HG03103 (cell line): ENCODE results near the gene NRXN3.
A peak's percentile ranks its signal among the peaks of the same experiment; 100 is the strongest.
"Not testable (repeated sequence)": the region's sequence is repeated elsewhere in the genome, so short reads cannot be mapped to it uniquely, and the experiment has no call there.

Experiments
- ATAC-seq: cut with Tn5 transposase; IDR thresholded peaks from one replicate; pipeline ENCODE4 v1.9.1; 2021; ENCODE audit warnings: low read depth; ENCODE audit not compliant: unreplicated experiment

Gene NRXN3

GRCh38 chr14:78566026-78566858 is 396.1 kb downstream of the NRXN3 start:
- ATAC-seq: peak; percentile 93

GRCh38 chr14:78566859-78567172 is 396.6 kb downstream of the NRXN3 start:
- ATAC-seq: peak; percentile 12

GRCh38 chr14:78567343-78567742 is 397.2 kb downstream of the NRXN3 start:
- ATAC-seq: no peak

- ATAC-seq: not testable (repeated sequence)
These were observed 403.6 kb downstream of the NRXN3 start for GRCh38 chr14:78573736-78574135.

- ATAC-seq: no peak
These were observed 406.4 kb downstream of the NRXN3 start for GRCh38 chr14:78576437-78577166.

GRCh38 chr14:78581229-78581628 is 411.1 kb downstream of the NRXN3 start:
- no peak for ATAC-seq

- no peak for ATAC-seq
These were observed 416.5 kb downstream of the NRXN3 start for GRCh38 chr14:78586681-78587080.

- ATAC-seq: no peak
These were observed 418.7 kb downstream of the NRXN3 start for GRCh38 chr14:78588906-78589305.

- ATAC-seq: no peak
These were observed 422.5 kb downstream of the NRXN3 start for GRCh38 chr14:78592616-78593219.

GRCh38 chr14:78593949-78594348 is 423.8 kb downstream of the NRXN3 start:
- ATAC-seq: no peak

GRCh38 chr14:78595797-78596196 is 425.6 kb downstream of the NRXN3 start:
- ATAC-seq: no peak

- ATAC-seq: peak; percentile 89
These were observed 428.1 kb downstream of the NRXN3 start for GRCh38 chr14:78598046-78598920.

- ATAC-seq: no peak
These were observed 435.0 kb downstream of the NRXN3 start for GRCh38 chr14:78605025-78605762.

GRCh38 chr14:78605897-78606500 is 435.8 kb downstream of the NRXN3 start:
- no peak for ATAC-seq

GRCh38 chr14:78608998-78609787 is 439.0 kb downstream of the NRXN3 start:
- no peak for ATAC-seq

- no peak for ATAC-seq
These were observed 440.8 kb downstream of the NRXN3 start for GRCh38 chr14:78610994-78611393.

- ATAC-seq: no peak
These were observed 441.8 kb downstream of the NRXN3 start for GRCh38 chr14:78611796-78612571.

- ATAC-seq: no peak
These were observed 442.5 kb downstream of the NRXN3 start for GRCh38 chr14:78612666-78613065.
